GM19193 (cell line): ENCODE results near the gene DGKZ.

Experiments used
- POLR2A ChIP-seq: IDR thresholded peaks from 4 replicates; pipeline ENCODE4 v1.6.1; 2011; ENCODE audit not compliant: insufficient read depth, insufficient read length; ENCODE audit errors: extremely low read depth

The DGKZ gene

DNA sequence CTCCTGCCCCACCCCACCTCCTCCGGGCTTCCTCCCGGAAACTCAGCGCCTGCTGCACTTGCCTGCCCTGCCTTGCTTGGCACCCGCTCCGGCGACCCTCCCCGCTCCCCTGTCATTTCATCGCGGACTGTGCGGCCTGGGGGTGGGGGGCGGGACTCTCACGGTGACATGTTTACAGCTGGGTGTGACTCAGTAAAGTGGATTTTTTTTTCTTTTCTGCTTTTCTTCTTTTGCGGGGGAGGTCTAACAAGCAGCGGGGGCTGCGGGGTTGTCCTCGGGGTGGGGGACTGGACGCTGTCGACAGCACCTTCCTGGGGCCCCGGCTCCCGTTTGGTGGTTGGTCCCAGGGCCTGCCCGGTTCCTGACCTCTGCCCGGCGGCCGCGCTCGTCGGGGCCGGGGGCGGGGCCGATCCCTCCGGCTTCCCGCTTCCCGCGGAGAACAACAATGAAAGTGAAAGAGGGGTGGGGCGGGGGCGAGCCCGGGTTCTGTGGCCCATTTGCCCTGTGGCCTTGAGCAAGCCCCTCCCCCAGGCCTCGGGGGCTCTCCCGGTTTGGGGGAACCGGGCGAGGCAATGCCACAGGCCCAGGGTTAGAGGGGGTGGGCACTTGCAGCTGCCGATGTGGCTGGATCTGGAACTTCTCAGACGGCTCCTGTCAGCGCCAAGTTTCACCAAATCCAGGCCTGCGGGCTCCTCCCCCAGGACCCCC, 33.2 kb downstream of the DGKZ start:
- TF ChIP-seq POLR2A, result no peak

DNA sequence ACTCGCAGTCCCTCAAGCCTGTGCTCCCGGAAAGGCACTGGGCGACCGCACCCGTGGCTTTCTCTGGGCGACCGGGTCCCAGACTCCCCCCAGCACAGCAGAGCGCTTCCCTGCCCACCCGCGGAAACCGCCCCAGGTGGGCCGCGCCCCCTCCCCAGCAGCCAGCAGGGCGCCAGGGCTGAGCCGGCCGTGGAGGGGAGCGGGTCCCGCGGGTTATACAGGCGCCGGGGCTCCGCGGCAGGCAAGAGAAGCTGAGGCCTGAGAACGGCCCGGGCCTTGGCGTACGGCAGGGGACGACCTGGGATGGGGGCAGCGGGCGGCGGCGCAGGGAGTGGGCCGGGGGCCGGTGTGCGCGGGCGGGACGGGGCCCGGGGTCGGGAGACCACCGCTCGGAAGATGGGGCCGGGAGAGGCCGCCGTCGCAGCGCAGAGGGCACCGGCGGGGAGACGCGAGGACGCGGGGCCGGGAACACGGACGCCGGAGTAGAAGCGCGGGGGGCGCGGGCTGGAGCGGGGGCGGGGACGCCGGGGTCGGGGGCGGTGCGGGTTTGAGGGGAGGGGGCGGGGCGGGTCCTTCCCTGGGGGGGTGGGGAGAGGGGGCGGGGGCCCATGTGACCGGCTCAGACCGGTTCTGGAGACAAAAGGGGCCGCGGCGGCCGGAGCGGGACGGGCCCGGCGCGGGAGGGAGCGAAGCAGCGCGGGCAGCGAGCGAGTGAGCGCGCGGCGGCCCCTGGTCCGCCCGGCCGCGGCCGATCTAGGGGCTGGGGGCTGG, 34.0 kb downstream of the DGKZ start, which contains the start of gene MDK:
MDK (plus strand) TSS at position 622 of the 771 bp plus-strand sequence. CDS start 389 bp downstream, outside the sequence.
- no peak for TF ChIP-seq POLR2A

DNA sequence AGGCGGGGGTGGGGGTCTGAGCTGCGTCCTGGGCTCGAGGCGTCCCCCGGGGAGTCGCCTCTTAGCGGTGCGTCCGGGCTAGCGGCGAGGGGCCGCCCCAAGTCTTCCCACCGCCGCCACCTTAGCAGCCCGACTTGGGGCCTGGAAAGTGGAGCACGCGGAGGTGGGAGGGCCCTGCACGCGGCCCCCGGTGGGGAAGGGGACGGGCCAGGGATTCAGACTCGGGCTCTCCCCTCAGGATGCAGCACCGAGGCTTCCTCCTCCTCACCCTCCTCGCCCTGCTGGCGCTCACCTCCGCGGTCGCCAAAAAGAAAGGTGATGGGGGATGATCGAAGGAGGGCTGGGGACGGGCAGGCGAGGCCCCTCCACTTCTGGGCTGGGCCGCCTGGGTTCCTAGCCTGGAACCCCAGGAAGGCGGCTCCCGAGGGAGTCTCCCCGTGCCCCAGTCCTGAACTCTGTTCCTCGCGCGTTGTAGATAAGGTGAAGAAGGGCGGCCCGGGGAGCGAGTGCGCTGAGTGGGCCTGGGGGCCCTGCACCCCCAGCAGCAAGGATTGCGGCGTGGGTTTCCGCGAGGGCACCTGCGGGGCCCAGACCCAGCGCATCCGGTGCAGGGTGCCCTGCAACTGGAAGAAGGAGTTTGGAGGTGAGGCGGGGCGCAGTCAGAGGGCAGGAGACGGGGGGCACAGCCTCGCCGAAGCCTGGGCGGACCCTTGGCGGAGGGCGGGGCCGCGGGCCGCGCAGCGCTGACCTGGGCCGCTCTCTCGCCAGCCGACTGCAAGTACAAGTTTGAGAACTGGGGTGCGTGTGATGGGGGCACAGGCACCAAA, 34.8 kb downstream of the DGKZ start:
- TF ChIP-seq POLR2A, result no peak

DNA sequence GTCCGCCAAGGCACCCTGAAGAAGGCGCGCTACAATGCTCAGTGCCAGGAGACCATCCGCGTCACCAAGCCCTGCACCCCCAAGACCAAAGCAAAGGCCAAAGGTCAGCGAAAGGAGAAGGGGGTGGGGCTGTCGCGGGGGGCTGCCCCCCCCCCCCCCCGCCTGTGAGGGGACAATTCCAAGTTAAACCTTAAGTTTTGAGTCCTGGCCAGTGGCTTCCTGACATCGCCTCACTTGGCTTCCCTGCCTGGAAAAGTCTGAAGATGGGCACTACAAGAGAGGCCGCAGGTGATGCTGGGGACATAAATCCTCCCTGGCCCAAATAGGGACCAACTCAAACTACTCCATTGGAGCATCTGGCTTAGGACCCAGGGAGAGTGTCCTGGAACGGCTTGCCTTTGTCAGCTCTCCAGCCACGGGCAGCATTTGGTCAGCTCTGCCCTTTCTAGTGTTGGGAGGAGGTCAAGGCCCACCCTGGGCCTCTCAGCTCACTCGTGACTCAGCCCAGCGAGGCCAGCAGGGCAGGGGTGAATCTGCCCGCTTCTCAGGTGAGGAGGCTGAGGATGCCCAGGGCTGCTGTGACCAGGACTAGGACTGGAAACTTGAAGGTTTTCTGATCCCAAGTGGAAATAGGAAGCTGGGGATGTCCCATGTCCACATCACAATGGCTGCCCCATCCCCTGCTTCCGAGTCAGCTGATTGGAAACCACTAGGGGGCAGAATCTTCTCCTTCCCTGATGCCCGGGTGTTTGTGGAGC, 35.6 kb downstream of the DGKZ start:
- TF ChIP-seq POLR2A, result no peak

DNA sequence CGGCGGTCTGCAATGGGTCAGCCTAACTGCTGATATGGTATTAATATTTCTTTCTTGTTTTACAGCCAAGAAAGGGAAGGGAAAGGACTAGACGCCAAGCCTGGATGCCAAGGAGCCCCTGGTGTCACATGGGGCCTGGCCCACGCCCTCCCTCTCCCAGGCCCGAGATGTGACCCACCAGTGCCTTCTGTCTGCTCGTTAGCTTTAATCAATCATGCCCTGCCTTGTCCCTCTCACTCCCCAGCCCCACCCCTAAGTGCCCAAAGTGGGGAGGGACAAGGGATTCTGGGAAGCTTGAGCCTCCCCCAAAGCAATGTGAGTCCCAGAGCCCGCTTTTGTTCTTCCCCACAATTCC, 36.1 kb downstream of the DGKZ start:
- no peak for TF ChIP-seq POLR2A

DNA sequence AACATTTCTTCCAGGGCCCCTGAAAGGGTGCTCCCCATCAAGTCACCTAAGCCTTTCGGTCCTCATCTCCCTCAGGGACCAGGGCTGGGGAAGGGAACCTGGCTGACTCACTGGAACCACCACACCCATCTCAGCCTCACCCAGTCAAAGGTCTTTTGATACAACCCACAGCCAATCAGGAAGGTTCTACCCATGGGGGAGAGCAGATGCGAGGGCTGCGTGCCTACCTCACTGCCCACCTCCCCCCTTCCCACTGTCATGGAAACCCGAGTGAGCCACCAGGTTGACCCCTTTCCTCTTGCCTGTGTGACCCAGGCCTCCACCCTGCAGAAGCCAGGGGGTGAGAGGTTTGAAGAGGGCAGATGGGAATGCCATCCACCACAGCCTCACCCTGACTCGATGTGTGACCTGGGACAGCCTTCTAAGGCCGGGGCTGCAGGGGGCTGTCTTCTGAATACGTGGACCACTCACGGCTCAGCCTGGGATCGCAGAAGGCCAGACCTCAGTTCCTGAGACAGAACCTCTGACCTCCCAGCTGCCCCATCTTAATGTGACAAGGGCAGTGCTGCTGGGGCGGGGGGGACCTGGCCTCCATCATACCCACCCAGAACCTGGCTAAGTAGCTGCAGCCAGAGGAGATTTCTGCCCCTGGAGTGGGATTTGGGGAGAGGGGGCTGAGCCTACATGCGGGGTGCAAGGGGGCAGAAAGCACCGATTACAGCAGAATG, 36.9 kb downstream of the DGKZ start:
- TF ChIP-seq POLR2A, result no peak

DNA sequence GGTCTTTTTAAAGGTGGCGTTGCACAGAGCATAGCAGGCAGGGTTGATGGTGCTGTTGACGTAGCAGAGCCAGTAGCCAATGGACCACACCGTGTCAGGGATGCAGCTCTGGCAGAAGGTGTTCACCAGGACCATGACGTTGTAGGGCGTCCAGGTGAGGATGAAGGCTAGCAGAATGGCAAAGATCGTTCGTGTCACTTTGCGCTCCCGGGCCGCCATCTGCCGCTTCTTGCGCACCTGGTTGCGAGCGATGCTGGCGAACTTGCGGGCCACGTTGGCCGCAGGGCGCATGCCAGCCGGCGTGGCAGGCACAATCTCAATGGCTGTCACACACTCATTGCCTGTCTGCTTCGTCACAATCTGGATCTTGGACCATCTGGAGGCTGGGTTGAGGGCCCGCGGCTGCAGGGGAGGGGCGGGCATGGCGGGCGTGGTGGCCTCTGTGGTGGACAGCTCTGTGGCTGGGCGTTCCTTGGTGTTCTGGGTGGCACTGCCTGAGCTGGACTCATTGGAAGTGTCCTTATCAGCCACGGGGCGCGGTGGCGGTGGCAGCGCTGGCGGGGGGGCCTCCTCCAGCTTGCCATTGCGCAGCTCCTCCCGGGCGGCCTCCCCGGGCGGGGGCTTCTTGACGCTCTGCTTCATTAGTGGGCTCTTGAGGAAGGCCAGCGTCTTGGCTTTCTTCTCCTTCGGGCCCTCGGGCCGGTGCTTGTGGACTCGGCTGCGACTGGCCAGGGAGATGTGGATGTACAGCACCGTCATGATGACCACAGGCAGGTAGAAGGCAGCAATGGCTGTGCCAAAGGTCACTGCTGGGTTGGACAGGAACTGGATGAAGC, 38.1 kb downstream of the DGKZ start:
- TF ChIP-seq POLR2A, result no peak

DNA sequence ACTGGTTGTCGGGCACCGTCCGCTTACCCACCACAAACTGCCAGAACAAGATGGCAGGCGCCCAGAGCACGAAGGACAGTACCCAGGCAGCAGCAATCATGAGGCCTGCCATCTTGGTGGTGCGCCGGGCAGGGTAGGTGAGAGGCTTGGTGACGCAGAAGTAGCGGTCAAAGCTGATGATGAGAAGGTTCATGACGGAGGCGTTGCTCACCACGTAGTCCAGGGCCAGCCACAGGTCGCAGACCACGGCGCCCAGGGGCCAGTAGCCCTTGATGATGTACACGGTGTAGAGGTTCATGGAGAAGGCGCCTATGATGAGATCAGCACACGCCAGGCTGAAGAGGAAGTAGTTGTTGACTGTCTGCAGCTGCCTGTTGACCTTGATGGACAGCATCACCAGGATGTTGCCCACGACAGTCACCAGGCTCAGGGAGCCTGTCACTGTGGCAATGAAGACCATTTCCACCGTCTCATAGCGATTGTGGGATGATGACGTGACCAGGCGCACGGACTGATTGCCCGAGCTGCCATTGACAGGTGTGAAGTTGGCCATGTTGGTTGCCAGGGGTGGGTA, 38.8 kb downstream of the DGKZ start:
- no peak for TF ChIP-seq POLR2A

DNA sequence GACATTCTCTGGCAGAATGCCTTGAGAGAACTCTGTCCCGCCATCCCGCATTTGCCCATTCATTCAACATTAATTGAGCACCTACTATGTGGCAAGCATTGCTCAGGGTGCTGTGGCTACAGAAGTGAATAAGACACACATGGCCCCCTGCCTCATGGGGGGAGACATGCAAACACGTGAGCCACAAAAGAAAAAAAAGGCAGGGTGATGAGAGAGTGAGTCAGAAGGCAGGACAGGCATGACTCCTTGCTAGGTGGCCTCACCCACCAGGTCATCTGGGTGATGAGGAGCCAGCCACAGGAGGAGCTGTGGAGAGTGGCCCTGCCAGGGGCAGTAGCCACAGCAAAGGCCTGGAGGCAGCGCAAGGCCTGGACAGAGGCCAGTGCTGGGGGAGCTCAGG, 39.4 kb downstream of the DGKZ start:
- TF ChIP-seq POLR2A, result no peak

DNA sequence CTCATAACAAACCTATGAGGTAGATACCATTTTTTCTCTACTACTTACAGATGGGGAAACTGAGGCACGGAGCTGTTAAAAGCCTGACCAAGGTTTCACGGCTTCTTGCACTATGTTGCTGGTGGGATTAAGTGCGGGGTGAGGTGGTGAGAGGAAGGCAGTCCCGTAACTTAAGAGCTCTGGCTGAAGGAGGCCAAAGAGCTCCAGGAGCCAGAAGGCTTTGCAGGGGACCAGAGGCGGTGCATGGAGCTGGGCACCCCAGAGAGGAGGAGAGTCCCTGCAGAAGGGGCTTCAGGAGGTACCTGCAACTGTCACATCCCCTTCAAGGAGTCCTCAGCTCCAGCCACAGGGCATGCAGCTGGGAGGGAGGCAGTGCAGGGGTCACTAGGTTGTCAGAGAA, 40.2 kb downstream of the DGKZ start:
- no peak for TF ChIP-seq POLR2A

DNA sequence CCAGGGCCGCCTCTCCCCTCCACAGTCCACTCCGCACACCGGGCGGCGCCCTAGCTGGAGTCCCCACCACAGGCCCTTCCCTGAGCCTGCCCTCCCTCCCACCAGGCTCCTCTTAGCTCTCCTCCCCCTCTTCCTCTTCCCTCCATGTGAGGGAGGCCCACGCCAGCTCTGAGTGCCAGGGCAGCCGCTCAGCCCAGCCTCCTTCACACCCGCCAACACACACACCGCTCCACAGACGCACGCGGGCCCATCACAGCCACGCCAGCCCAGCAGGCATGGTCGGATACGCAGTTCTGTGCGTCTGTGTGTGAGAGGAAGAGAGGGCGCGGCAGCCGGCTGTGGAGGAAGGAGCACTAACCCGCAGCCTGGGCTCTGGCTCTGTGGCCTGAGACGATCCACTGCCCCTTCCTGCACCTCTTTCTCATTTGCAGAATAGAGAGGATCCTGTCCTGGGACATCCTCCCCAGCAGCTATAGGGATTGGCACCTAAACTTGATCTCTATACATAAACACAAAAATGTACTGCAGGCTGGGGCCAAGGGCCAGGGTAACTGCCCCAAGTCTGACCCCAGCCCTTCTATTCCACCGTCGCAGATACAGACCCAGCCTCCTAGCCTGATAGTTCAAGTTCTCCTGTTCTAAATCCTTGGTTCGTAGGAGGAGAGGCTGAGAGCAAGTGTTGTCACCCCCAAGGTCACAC, 40.8 kb downstream of the DGKZ start:
- no peak for TF ChIP-seq POLR2A
